Lung (tissue), 12 donors: ENCODE measurements around the gene NFE2L2. TPM values are rescaled to one million over a fixed set of nuclear protein-coding genes. Genes with fewer than 3 reads are reported as not detected.

Experiments used
- ATAC-seq: fragments of 200-7000 bp; cut with Tn5 transposase; one replicate; pipeline ENCODE4 v1.9.1; 2020; ENCODE audit warnings: moderate number of reproducible peaks; ENCODE audit not compliant: insufficient read depth, low FRiP score
- DNase-seq, 3 donors: peaks; one replicate each; pipeline ENCODE4 v3.0.0-alpha.2; 2013 to 2017
- H3K27ac ChIP-seq, 2 donors: one replicate each; pipeline ENCODE4 v1.5.1; 2013; ENCODE audit warnings: mild to moderate bottlenecking in 2 of 2, moderate library complexity in 2 of 2, control low read depth in 1 of 2, inconsistent platforms in 1 of 2, low read depth in 1 of 2, low read length in 1 of 2
- H3K27me3 ChIP-seq, 3 donors: one replicate each; pipeline ENCODE4 v1.5.1; 2013; ENCODE audit warnings: low read length in 2 of 3; ENCODE audit not compliant: control insufficient read depth in 3 of 3, insufficient read depth in 3 of 3
- H3K36me3 ChIP-seq, 4 donors: one replicate each; pipeline ENCODE4 v1.5.1; 2013; ENCODE audit warnings: low read length in 4 of 4, mild to moderate bottlenecking in 1 of 4, moderate library complexity in 1 of 4; ENCODE audit not compliant: control insufficient read depth in 4 of 4, insufficient read depth in 4 of 4
- H3K4me1 ChIP-seq, 5 donors: one replicate each; pipeline ENCODE4 v1.5.1; 2013; ENCODE audit warnings: low read length in 5 of 5, mild to moderate bottlenecking in 2 of 5, moderate library complexity in 1 of 5; ENCODE audit not compliant: control insufficient read depth in 5 of 5, insufficient read depth in 5 of 5
- H3K4me3 ChIP-seq: one replicate; pipeline ENCODE4 v1.5.1; 2013; ENCODE audit warnings: mild to moderate bottlenecking, control low read depth, moderate library complexity
- H3K9ac ChIP-seq, 2 donors: one replicate each; pipeline ENCODE4 v1.5.1; 2013; ENCODE audit warnings: low read length in 2 of 2, control low read depth in 1 of 2; ENCODE audit not compliant: insufficient read depth in 1 of 2
- H3K9me3 ChIP-seq, 4 donors: one replicate each; pipeline ENCODE4 v1.5.1; 2013; ENCODE audit warnings: low read length in 3 of 4, mild to moderate bottlenecking in 1 of 4, moderate library complexity in 1 of 4; ENCODE audit not compliant: control insufficient read depth in 4 of 4, insufficient read depth in 3 of 4
- CTCF ChIP-seq: IDR thresholded peaks from 2 replicates; pipeline ENCODE4 v1.5.1; 2012; ENCODE audit warnings: mild to moderate bottlenecking; ENCODE audit errors: control extremely low read depth, extremely low read depth
- WGBS, 2 donors: extraction: QIAGEN DNeasy Blood & Tissue Kit; methylation state at CpG; one replicate each; pipeline ENCODE4 v1.1.7; 2013; 5-methylcytosine and 5-hydroxymethylcytosine counted together
- polyA plus RNA-seq, 2 donors: library from polyadenylated mRNA; stranded (reverse); fragments of 200-250 nt; gene quantifications; one replicate each; pipeline ENCODE4 v1.2.1, GENCODE V29; 2013
- total RNA-seq, 2 donors: library from RNA; depleted of rRNA in 1 of 2; stranded (reverse); fragments of >200 nt in 1 of 2; gene quantifications; one replicate each; pipeline ENCODE4 v1.2.1, GENCODE V29; 2014 to 2021
- donor health status: control.
- donor health status: control.
- donor health status: Bipolar disorder and iron deficiency.
- donor health status: healthy.
- donor health status: DM: yes; HTN: yes; CAD: no.

Gene NFE2L2
- total and polyA plus RNA-seq, 4 donors: 45.5 to 145 (median 80.6) TPM

DNA sequence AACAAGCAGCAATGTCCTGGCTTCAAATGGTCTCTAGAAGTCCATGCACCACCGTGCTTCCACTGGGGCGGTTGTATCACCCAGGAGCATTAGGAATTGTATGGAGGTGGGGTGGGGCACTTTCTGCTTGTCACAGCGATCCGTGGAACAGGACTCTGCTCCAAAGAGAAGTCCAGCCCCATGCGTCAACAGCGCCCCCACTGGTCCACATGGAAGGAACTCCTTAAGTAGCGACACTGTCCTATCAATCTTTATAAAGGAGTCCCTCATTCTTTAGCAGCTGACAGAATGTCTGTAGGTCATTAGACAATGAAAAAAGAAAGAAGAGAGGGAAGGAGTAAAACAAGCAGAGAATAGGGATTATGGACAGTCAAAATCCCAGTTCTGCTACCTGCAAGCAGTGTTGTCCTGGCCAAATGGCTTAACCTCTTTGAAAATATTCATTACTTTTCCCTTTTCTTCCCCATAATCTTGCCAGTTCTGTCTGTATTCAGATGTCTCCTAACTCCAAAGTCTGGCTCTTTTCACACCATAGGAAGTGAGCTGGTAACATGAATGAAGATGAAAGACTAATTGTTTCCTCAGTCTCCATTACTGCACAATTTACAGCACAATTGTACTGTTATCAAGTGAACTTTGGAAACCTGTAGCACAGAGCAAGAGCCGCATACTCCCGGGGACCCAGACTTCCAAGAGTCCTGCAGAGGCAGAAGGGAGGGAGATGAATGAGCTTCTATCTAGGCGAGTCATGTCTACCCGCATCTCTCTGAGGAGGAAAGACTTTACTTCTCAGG lies 9.9 kb downstream of the NFE2L2 start:
- no peak overlapping the region for H3K27ac ChIP-seq
- no peaks in the 10 kb centered on the region for H3K27me3 ChIP-seq
- 68 to 77% methylated on average over 11 of the region's 11 CpGs for WGBS, 2 donors
- H3K9ac ChIP-seq: no peak overlapping the region
- no peak overlapping the region for H3K4me3 ChIP-seq
- no peak for ATAC-seq
- H3K4me1 ChIP-seq: peaks cover 0 to 58% (median 7%) of the 10 kb centered on the region in 5 donors
- peaks cover 0 to 4% (median 2%) of the 10 kb centered on the region in 4 donors for H3K36me3 ChIP-seq
- TF ChIP-seq CTCF: no peak
- H3K9me3 ChIP-seq: no peaks in the 10 kb centered on the region
- DNase-seq: no peak

DNA sequence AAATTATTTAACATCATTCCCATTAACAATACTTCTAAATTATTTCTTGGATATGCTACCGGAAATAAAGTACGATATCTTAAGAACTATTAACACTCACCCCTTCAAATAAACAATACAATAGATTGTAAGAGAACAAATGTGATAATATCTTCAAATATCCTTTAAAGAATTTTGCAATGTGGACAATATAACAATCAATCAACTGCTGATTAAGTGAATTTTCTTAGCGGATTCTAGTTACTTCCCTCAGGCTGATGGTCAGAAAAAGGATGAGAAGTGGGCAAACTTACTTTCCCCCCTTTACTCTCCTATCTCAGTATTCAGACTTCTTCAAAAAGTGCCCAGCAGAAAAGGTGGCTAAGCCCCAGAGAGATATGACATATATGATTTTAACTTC lies 10.8 kb downstream of the NFE2L2 start:
- Histone ChIP-seq H3K27me3 (no peaks in the 10 kb centered on the region), H3K9ac (no peak overlapping the region), H3K4me3 (no peak overlapping the region), H3K27ac (no peak overlapping the region), H3K9me3 (no peaks in the 10 kb centered on the region), H3K36me3 (peaks cover 0 to 4% (median under 1%) of the 10 kb centered on the region in 4 donors), H3K4me1 (peaks cover 0 to 57% (median 7%) of the 10 kb centered on the region in 5 donors)
- no peak for TF ChIP-seq CTCF
- DNase-seq: no peak
- 57 to 79% methylated on average over 3 of the region's 3 CpGs for WGBS, 2 donors
- ATAC-seq: no peak

DNA sequence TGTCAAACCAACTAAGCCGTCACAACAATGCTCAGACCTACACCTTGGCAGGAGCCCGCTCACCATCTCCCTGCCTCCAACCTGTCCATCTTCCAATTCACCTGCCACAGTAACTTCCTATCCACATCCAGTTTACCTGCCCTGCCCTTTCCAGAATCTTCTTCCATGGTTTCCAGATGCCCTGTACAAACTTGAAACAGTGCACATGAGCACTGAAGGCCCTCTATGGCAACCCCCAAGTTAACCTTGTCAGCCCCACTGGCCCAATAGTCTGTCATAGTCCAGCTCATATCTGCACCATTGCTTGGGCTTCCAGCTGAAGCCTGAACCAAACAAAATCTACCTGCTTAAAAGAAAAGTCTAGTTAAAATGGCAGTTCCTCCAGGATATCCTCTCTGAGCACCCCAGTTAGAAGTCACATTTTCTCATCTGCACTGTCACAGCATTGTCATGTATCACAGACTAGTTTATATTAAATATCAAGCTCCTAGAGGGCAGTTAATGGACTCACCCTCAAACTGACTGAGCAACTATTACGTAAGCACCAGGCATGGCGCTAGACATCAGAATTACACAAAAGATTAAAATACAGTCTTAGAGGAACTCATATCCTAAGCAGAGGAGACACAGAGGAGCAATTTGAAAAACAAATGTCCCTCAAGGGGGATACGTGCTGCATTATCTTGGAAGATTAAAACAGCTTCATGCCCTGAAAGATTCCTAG lies 11.6 kb downstream of the NFE2L2 start:
- H3K9ac ChIP-seq: no peak overlapping the region
- WGBS, 2 donors: 76 to 81% methylated on average over 5 of the region's 5 CpGs
- H3K36me3 ChIP-seq: peaks cover 0 to 4% (median under 1%) of the 10 kb centered on the region in 4 donors
- peaks cover 0 to 58% (median 7%) of the 10 kb centered on the region in 5 donors for H3K4me1 ChIP-seq
- no peak for DNase-seq
- no peak overlapping the region for H3K4me3 ChIP-seq
- no peak for TF ChIP-seq CTCF
- ATAC-seq: no peak
- no peaks in the 10 kb centered on the region for H3K9me3 ChIP-seq
- H3K27me3 ChIP-seq: no peaks in the 10 kb centered on the region
- peak overlapping the region in 1 of 2 donors; percentile 76 for H3K27ac ChIP-seq
